Endodermal cell (in vitro differentiated cells): ENCODE measurements around the gene TLCD1. TPM values are rescaled to one million over a fixed set of nuclear protein-coding genes. Genes with fewer than 3 reads are reported as not detected.

Source experiments
- DNase-seq: peaks from one replicate; pipeline ENCODE4 v3.0.0-alpha.2; 2017
- H3K27ac ChIP-seq: 2 replicates; pipeline ENCODE4 v1.5.1; 2013; ENCODE audit warnings: mild to moderate bottlenecking, low read depth, low read length, moderate library complexity
- H3K27me3 ChIP-seq: 2 replicates; pipeline ENCODE4 v1.6.1; 2013; ENCODE audit warnings: mild to moderate bottlenecking, low read length, moderate library complexity; ENCODE audit not compliant: insufficient read depth, control insufficient read depth, poor library complexity, severe bottlenecking
- H3K36me3 ChIP-seq: 2 replicates; pipeline ENCODE4 v1.7.0; 2013; ENCODE audit warnings: mild to moderate bottlenecking, low read length, moderate library complexity; ENCODE audit not compliant: control insufficient read depth, insufficient read depth
- H3K4me1 ChIP-seq: one replicate; pipeline ENCODE4 v1.7.0; 2013; ENCODE audit warnings: low read length; ENCODE audit not compliant: control insufficient read depth, insufficient read depth
- H3K4me3 ChIP-seq: 2 replicates; pipeline ENCODE4 v1.5.1; 2013; ENCODE audit warnings: mild to moderate bottlenecking, low read length, moderate library complexity
- H3K9ac ChIP-seq: 2 replicates; pipeline ENCODE4 v1.6.1; 2013; ENCODE audit warnings: mild to moderate bottlenecking, low read length, moderate library complexity; ENCODE audit not compliant: poor library complexity, severe bottlenecking; ENCODE audit errors: extremely low read depth
- H3K9me3 ChIP-seq: 2 replicates; pipeline ENCODE4 v1.6.1; 2013; ENCODE audit warnings: mild to moderate bottlenecking, low read length, moderate library complexity; ENCODE audit not compliant: control insufficient read depth
- H3K27ac Mint-ChIP-seq: 2 replicates; pipeline ENCODE4 v1.8.0; 2020; ENCODE audit warnings: mixed read lengths
- H3K27me3 Mint-ChIP-seq: 2 replicates; pipeline ENCODE4 v1.8.0; 2021; ENCODE audit warnings: mild to moderate bottlenecking, mixed read lengths; ENCODE audit not compliant: insufficient read depth
- H3K36me3 Mint-ChIP-seq: 2 replicates; pipeline ENCODE4 v1.8.0; 2020; ENCODE audit warnings: low read depth, mixed read lengths
- H3K4me1 Mint-ChIP-seq: 2 replicates; pipeline ENCODE4 v1.8.0; 2020; ENCODE audit warnings: mixed read lengths
- H3K4me3 Mint-ChIP-seq: 2 replicates; pipeline ENCODE4 v1.8.0; 2020; ENCODE audit warnings: mild to moderate bottlenecking, moderate library complexity, mixed read lengths
- H3K9me3 Mint-ChIP-seq: 2 replicates; pipeline ENCODE4 v1.8.0; 2020; ENCODE audit warnings: mild to moderate bottlenecking, mixed read lengths
- WGBS, 2 experiments: methylation state at CpG; one replicate each; pipeline versions ENCODE4 v1.1.5 to v1.1.7; 2013; ENCODE audit warnings: missing lambda C conversion rate in 2 of 2, mixed read lengths in 1 of 2; ENCODE audit not compliant: insufficient coverage in 1 of 2, insufficient read length in 1 of 2; 5-methylcytosine and 5-hydroxymethylcytosine counted together
- total RNA-seq, 2 donors: library from RNA; stranded (reverse); fragmentation: NEBNext Ultra II Directional in 1 of 2; extraction: Animal tissue kit (Norgen Biotek cat#: 25700) in 1 of 2; gene quantifications; 2 replicates in 1 of 2; 3 replicates in 1 of 2; pipeline ENCODE4 v1.2.1, GENCODE V29; 2021
- TF ChIP-seq, protein P1 (sequence below): fragments of 200-600 bp; sonication (generic); conservative IDR thresholded peaks from 2 replicates; pipeline ENCODE4 v1.5.0; 2021; ENCODE audit warnings: antibody characterized with exemption, mild to moderate bottlenecking

TLCD1 gene
- total RNA-seq, 2 donors from 2014 or later: 17.0 to 22.9 TPM

DNA sequence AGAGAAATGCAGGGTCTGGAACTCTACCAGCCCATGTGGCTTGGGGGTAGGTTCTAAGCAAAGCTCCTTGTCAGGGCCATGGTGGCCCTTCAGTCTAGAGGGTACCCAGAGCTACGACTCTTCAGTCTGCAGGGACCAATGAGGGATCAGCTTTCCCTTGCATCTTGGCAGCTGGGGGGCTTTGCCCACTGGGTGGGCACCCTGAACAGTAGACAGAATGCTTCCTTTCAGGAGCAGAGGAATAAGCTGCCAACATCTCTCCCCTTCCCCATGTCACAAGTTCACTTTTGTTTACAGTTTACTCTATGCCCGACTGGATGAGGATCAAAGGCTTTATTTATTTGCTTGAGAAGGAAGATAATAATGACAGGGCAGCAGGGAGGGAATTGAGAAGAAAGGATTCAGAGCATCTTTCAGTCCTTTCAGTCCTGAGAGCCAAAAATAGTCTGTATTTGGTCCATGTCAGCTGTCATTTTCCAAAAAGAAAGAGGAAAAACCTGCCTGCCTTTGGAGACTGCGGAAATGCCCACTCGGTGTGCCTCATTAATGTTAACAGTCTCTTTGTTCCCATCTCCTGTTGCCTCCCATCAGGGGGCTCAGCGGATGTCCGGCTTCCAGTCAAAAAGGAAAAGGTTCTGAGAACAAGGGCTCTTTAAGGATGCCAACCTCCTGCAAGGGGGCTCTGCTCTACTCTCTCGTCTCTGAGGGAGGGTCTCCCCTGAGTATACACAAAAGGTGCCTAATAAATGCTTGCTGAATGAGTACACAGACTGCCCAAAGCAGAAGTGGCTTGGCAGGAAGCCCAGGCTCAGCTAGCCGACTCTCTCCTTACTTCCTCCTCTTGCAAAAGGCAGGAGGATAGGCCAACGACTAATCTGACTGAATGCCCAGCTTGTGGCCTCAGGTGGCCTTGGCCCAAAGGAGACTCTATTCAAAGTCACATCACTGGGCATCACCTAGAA is 34.8 kb upstream of the TLCD1 start:
- TF ChIP-seq, protein P1, sequence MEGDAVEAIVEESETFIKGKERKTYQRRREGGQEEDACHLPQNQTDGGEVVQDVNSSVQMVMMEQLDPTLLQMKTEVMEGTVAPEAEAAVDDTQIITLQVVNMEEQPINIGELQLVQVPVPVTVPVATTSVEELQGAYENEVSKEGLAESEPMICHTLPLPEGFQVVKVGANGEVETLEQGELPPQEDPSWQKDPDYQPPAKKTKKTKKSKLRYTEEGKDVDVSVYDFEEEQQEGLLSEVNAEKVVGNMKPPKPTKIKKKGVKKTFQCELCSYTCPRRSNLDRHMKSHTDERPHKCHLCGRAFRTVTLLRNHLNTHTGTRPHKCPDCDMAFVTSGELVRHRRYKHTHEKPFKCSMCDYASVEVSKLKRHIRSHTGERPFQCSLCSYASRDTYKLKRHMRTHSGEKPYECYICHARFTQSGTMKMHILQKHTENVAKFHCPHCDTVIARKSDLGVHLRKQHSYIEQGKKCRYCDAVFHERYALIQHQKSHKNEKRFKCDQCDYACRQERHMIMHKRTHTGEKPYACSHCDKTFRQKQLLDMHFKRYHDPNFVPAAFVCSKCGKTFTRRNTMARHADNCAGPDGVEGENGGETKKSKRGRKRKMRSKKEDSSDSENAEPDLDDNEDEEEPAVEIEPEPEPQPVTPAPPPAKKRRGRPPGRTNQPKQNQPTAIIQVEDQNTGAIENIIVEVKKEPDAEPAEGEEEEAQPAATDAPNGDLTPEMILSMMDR: no peak
- H3K9ac ChIP-seq: no peak overlapping the region
- Mint-ChIP-seq H3K36me3 (peaks cover 65% of the 10 kb centered on the region), H3K27ac (peak overlapping the region; percentile 86), H3K4me3 (no peak overlapping the region), H3K4me1 (peaks cover 22% of the 10 kb centered on the region), H3K27me3 (no peaks in the 10 kb centered on the region), H3K9me3 (no peaks in the 10 kb centered on the region)
- peaks cover 9% of the 10 kb centered on the region for H3K4me1 ChIP-seq
- WGBS, 2 experiments: 24 to 37% methylated on average over 6 to 9 of the region's 9 CpGs
- peaks cover 68% of the 10 kb centered on the region for H3K36me3 ChIP-seq
- H3K4me3 ChIP-seq: no peak overlapping the region
- H3K27ac ChIP-seq: peak overlapping the region; percentile 68
- peak; percentile 94 for DNase-seq
- H3K9me3 ChIP-seq: no peaks in the 10 kb centered on the region
- H3K27me3 ChIP-seq: no peaks in the 10 kb centered on the region

DNA sequence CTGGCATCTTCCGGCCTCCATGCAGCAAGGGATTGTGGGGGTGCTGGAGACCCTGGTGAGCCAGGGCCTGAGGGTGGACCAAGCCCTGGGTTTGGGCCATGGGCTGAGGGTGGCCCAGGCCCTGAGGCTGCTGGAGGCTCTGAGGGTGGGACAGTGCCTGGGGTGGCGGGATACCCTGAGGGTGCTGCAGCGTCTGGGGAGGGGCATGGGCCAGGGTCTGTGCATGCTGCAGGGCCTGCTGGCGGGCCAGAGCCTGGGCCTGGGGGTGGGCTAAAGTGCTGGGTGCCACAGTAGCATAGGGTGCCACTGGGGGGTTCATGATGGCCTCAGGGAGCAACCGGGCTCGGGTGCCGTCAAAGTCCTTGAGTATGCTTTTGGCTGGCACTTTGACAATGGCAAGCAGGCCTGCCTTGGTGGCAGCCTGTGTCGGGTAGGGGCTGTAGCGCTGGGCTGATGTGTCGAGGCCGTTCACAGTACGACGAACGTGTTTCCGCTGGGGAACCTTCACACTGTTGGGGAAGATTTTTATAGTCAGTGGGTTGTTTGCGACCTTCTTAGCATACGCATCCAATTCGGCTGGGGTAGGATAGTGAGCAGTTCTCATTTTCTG is 33.3 kb upstream of the TLCD1 start:
- H3K27ac ChIP-seq: no peak overlapping the region
- H3K4me3 ChIP-seq: no peak overlapping the region
- DNase-seq: no peak
- no peak overlapping the region for H3K4me3 Mint-ChIP-seq
- peaks cover 56% of the 10 kb centered on the region for H3K36me3 ChIP-seq
- no peaks in the 10 kb centered on the region for H3K9me3 Mint-ChIP-seq
- peaks cover 9% of the 10 kb centered on the region for H3K4me1 ChIP-seq
- no peaks in the 10 kb centered on the region for H3K27me3 ChIP-seq
- 95 to 97% methylated on average over 11 to 18 of the region's 18 CpGs for WGBS, 2 experiments
- H3K36me3 Mint-ChIP-seq: peaks cover 58% of the 10 kb centered on the region
- no peaks in the 10 kb centered on the region for H3K27me3 Mint-ChIP-seq
- TF ChIP-seq, protein P1: no peak
- no peaks in the 10 kb centered on the region for H3K9me3 ChIP-seq
- H3K27ac Mint-ChIP-seq: no peak overlapping the region
- no peak overlapping the region for H3K9ac ChIP-seq
- peaks cover 18% of the 10 kb centered on the region for H3K4me1 Mint-ChIP-seq

DNA sequence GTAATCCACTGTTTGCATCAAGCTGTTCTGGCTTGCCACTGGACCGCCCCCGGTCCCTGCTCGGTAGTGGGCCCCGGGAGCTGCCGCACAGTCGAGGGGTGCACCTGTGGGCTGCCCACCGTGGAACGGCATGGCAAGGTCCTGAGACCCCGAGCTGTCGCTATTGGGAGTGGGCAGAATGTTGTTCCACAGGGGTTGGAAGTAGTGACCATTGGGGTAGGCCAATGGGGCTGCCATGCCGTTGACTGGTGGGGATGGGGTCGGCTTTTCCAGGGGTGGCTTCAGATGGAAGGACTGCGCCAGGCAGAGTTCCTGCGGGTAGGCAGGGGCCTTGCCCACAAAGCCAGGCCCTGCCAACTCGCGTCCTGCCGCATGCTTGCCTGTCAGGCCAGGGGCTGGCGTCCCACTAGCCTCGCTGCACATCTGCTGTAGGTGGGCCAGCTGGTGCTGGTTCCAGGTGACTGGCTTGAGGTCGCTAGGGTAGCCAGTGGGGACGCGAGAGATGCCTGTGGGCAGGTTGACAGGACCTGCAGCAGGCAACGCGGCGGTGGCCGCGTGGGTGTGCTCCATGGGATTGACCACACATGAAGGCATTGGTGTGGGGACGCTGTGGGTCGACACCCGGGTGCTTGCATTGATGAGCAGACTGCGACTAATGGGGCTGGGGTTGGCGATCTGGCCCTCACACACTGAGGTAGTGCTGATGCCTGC is 32.5 kb upstream of the TLCD1 start:
- H3K9ac ChIP-seq: no peak overlapping the region
- Mint-ChIP-seq H3K9me3 (no peaks in the 10 kb centered on the region), H3K36me3 (peaks cover 56% of the 10 kb centered on the region), H3K4me3 (no peak overlapping the region), H3K27ac (no peak overlapping the region), H3K4me1 (peaks cover 16% of the 10 kb centered on the region), H3K27me3 (no peaks in the 10 kb centered on the region)
- TF ChIP-seq, protein P1: no peak
- no peak overlapping the region for H3K4me3 ChIP-seq
- WGBS, 2 experiments: 96 to 98% methylated on average over 24 to 32 of the region's 32 CpGs
- H3K9me3 ChIP-seq: no peaks in the 10 kb centered on the region
- no peaks in the 10 kb centered on the region for H3K27me3 ChIP-seq
- H3K27ac ChIP-seq: no peak overlapping the region
- DNase-seq: no peak
- peaks cover 9% of the 10 kb centered on the region for H3K4me1 ChIP-seq
- H3K36me3 ChIP-seq: peaks cover 56% of the 10 kb centered on the region
